Large intestine (tissue), 3 donors: ENCODE results near the gene TIRAP. TPM values are rescaled to one million over a fixed set of nuclear protein-coding genes. Genes with fewer than 3 reads are reported as not detected.

Experiments used
- DNase-seq, 2 donors: peaks; one replicate each; pipeline versions ENCODE4 v3.0.0 to v3.0.0-alpha.2; 2013
- H3K27ac ChIP-seq: one replicate; pipeline ENCODE4 v1.5.1; 2013; ENCODE audit warnings: low read length
- H3K27me3 ChIP-seq: 2 replicates; pipeline ENCODE4 v1.6.1; 2013; ENCODE audit warnings: low read length; ENCODE audit not compliant: control insufficient read depth, insufficient read depth
- H3K36me3 ChIP-seq: 2 replicates; pipeline ENCODE4 v1.6.1; 2013; ENCODE audit warnings: low read length; ENCODE audit not compliant: control insufficient read depth, insufficient read depth
- H3K4me1 ChIP-seq: one replicate; pipeline ENCODE4 v1.6.1; 2013; ENCODE audit warnings: low read length; ENCODE audit not compliant: control insufficient read depth, insufficient read depth
- H3K4me3 ChIP-seq: one replicate; pipeline ENCODE4 v1.5.1; 2013; ENCODE audit warnings: low read length
- H3K9me3 ChIP-seq: one replicate; pipeline ENCODE4 v1.6.1; 2013; ENCODE audit warnings: mild to moderate bottlenecking, low read depth, low read length, moderate library complexity; ENCODE audit not compliant: control insufficient read depth
- WGBS: methylation state at CpG from one replicate; pipeline ENCODE4 v1.1.5; 2013; ENCODE audit warnings: low lambda C conversion rate; ENCODE audit not compliant: insufficient coverage; 5-methylcytosine and 5-hydroxymethylcytosine counted together
- polyA plus RNA-seq: library from polyadenylated mRNA; unstranded; fragments of 120-200 nt; gene quantifications from one replicate; pipeline ENCODE4 v1.2.1, GENCODE V29; 2013

The TIRAP gene
- polyA plus RNA-seq, 1 donor, result 13.2 TPM

- H3K36me3 ChIP-seq, result peaks cover 68% of the 10 kb centered on the region
- H3K4me1 ChIP-seq, result peaks cover 7% of the 10 kb centered on the region
- no peak overlapping the region for H3K27ac ChIP-seq
- no peak for DNase-seq
- no peaks in the 10 kb centered on the region for H3K27me3 ChIP-seq
- H3K4me3 ChIP-seq, result no peak overlapping the region
- WGBS, result no CpG with 5 or more reads among the region's 6 CpGs
- no peaks in the 10 kb centered on the region for H3K9me3 ChIP-seq
These were observed 19.4 kb upstream of the TIRAP start for GRCh38 chr11:126263489-126263888.

GRCh38 chr11:126265811-126266210, 17.1 kb upstream of the TIRAP start:
- H3K4me1 ChIP-seq, result peaks cover 12% of the 10 kb centered on the region
- WGBS, result no CpG with 5 or more reads among the region's 8 CpGs
- peaks cover 64% of the 10 kb centered on the region for H3K36me3 ChIP-seq
- H3K27ac ChIP-seq, result no peak overlapping the region
- no peak for DNase-seq
- H3K4me3 ChIP-seq, result no peak overlapping the region
- no peaks in the 10 kb centered on the region for H3K27me3 ChIP-seq
- no peaks in the 10 kb centered on the region for H3K9me3 ChIP-seq

GRCh38 chr11:126267650-126268049, 15.2 kb upstream of the TIRAP start:
- peaks cover 12% of the 10 kb centered on the region for H3K4me1 ChIP-seq
- H3K36me3 ChIP-seq, result peaks cover 48% of the 10 kb centered on the region
- WGBS, result 60% methylated on average over 1 of the region's 6 CpGs
- H3K27me3 ChIP-seq, result no peaks in the 10 kb centered on the region
- no peak for DNase-seq
- peak overlapping the region; percentile 98 for H3K4me3 ChIP-seq
- H3K27ac ChIP-seq, result no peak overlapping the region
- H3K9me3 ChIP-seq, result no peaks in the 10 kb centered on the region

GRCh38 chr11:126268361-126268707, 14.6 kb upstream of the TIRAP start:
- Histone ChIP-seq H3K27me3 (no peaks in the 10 kb centered on the region), H3K4me3 (peak overlapping the region; percentile 98), H3K4me1 (peaks cover 12% of the 10 kb centered on the region), H3K9me3 (no peaks in the 10 kb centered on the region), H3K27ac (peak overlapping the region; percentile 75), H3K36me3 (peaks cover 47% of the 10 kb centered on the region)
- no peak for DNase-seq
- no CpG with 5 or more reads among the region's 23 CpGs for WGBS

GRCh38 chr11:126268708-126269579, 13.9 kb upstream of the TIRAP start, which contains the start of the genes FOXRED1 and SRPRA:
TSS of gene FOXRED1 (plus strand) at chr11:126269154. CDS start at chr11:126269207, 53 bp downstream.
TSS of gene SRPRA (minus strand) at chr11:126268895. CDS start at chr11:126268804, 91 bp downstream.
- Histone ChIP-seq H3K27ac (peak within 1 kb of the TSS; percentile 87), H3K4me3 (peak within 1 kb of the TSS; percentile 98), H3K4me1 (peaks cover 12% of the 10 kb centered on the region), H3K36me3 (peaks cover 46% of the 10 kb centered on the region), H3K27me3 (no peaks in the 10 kb centered on the region), H3K9me3 (no peaks in the 10 kb centered on the region)
- no CpG with 5 or more reads among the region's 64 CpGs for WGBS
- peak; percentile 99 for DNase-seq

- peaks cover 41% of the 10 kb centered on the region for H3K36me3 ChIP-seq
- no CpG with 5 or more reads among the region's 11 CpGs for WGBS
- H3K4me1 ChIP-seq, result peaks cover 7% of the 10 kb centered on the region
- no peak for DNase-seq
- no peak overlapping the region for H3K27ac ChIP-seq
- no peaks in the 10 kb centered on the region for H3K9me3 ChIP-seq
- H3K27me3 ChIP-seq, result no peaks in the 10 kb centered on the region
- no peak overlapping the region for H3K4me3 ChIP-seq
These were observed 5.6 kb upstream of the TIRAP start for GRCh38 chr11:126277322-126277721.

- no peak overlapping the region for H3K27ac ChIP-seq
- H3K36me3 ChIP-seq, result peaks cover 41% of the 10 kb centered on the region
- H3K4me1 ChIP-seq, result peaks cover 7% of the 10 kb centered on the region
- no peaks in the 10 kb centered on the region for H3K9me3 ChIP-seq
- H3K4me3 ChIP-seq, result no peak overlapping the region
- 90% methylated on average over 1 of the region's 4 CpGs for WGBS
- no peak for DNase-seq
- no peaks in the 10 kb centered on the region for H3K27me3 ChIP-seq
These were observed 5.1 kb upstream of the TIRAP start for GRCh38 chr11:126277780-126278179.

GRCh38 chr11:126279191-126279590, 3.7 kb upstream of the TIRAP start:
- Histone ChIP-seq H3K27ac (no peak overlapping the region), H3K4me1 (peaks cover 7% of the 10 kb centered on the region), H3K9me3 (no peaks in the 10 kb centered on the region), H3K4me3 (no peak overlapping the region), H3K36me3 (peaks cover 31% of the 10 kb centered on the region), H3K27me3 (no peaks in the 10 kb centered on the region)
- no CpG with 5 or more reads among the region's 8 CpGs for WGBS
- no peak for DNase-seq

- H3K27me3 ChIP-seq, result no peaks in the 10 kb centered on the region
- no peak for DNase-seq
These were observed 2.3 kb upstream of the TIRAP start for GRCh38 chr11:126280595-126280994.

GRCh38 chr11:126281245-126281644, 1.6 kb upstream of the TIRAP start:
- H3K27ac ChIP-seq, result no peak overlapping the region
- no peak for DNase-seq
- H3K27me3 ChIP-seq, result no peaks in the 10 kb centered on the region
- no peaks in the 10 kb centered on the region for H3K9me3 ChIP-seq
- WGBS, result no CpG with 5 or more reads among the region's 6 CpGs
- H3K4me1 ChIP-seq, result peaks cover 7% of the 10 kb centered on the region
- peaks cover 13% of the 10 kb centered on the region for H3K36me3 ChIP-seq
- H3K4me3 ChIP-seq, result no peak overlapping the region

More at GRCh38 chr11:126280595-126280994, 2.3 kb upstream of the TIRAP start:
- Histone ChIP-seq H3K4me1 (peaks cover 7% of the 10 kb centered on the region), H3K27ac (no peak overlapping the region), H3K36me3 (peaks cover 20% of the 10 kb centered on the region), H3K9me3 (no peaks in the 10 kb centered on the region), H3K4me3 (no peak overlapping the region)
- no CpG with 5 or more reads among the region's 5 CpGs for WGBS
